Naive B cell (primary cell): ENCODE data around the gene SEC14L2. TPM values are rescaled to one million over a fixed set of nuclear protein-coding genes. Genes with fewer than 3 reads are reported as not detected.
A peak's percentile ranks its signal among the peaks of the same experiment; 100 is the strongest.

Experiments used
- ATAC-seq, 2 donors: fragments of 150-1000 bp; cut with Tn5 transposase; 2 replicates each; pipeline ENCODE4 v1.10.0; 2021; ENCODE audit warnings: low read depth in 2 of 2, mild to moderate bottlenecking in 2 of 2, moderate library complexity in 2 of 2
- DNase-seq: peaks from one replicate; pipeline ENCODE4 v3.0.0; 2022
- H3K27ac Mint-ChIP-seq, 6 donors: one replicate each; pipeline ENCODE4 v1.8.0; 2020 to 2022; ENCODE audit warnings: mild to moderate bottlenecking in 6 of 6, mixed read lengths in 6 of 6, moderate library complexity in 5 of 6, inconsistent platforms in 2 of 6
- H3K27me3 Mint-ChIP-seq, 3 donors: one replicate each; pipeline ENCODE4 v1.8.0; 2021 to 2022; ENCODE audit warnings: mixed read lengths in 3 of 3, mild to moderate bottlenecking in 1 of 3
- H3K36me3 Mint-ChIP-seq, 2 donors: one replicate each; pipeline ENCODE4 v1.8.0; 2020 to 2022; ENCODE audit warnings: mixed read lengths in 2 of 2, inconsistent platforms in 1 of 2, mild to moderate bottlenecking in 1 of 2
- H3K4me1 Mint-ChIP-seq, 3 donors: one replicate each; pipeline ENCODE4 v1.8.0; 2020 to 2022; ENCODE audit warnings: mixed read lengths in 3 of 3, inconsistent platforms in 1 of 3, mild to moderate bottlenecking in 1 of 3, moderate library complexity in 1 of 3
- H3K4me3 Mint-ChIP-seq, 8 donors: one replicate each; pipeline ENCODE4 v1.8.0; 2020 to 2022; ENCODE audit warnings: mild to moderate bottlenecking in 8 of 8, mixed read lengths in 8 of 8, moderate library complexity in 8 of 8, inconsistent platforms in 2 of 8
- H3K9me3 Mint-ChIP-seq, 7 donors: one replicate each; pipeline ENCODE4 v1.8.0; 2020 to 2022; ENCODE audit warnings: mixed read lengths in 7 of 7, mild to moderate bottlenecking in 5 of 7, inconsistent platforms in 2 of 7, moderate library complexity in 1 of 7
- polyA plus RNA-seq, 6 donors: library from polyadenylated mRNA; unstranded; fragments of 300-500 nt; fragmentation: Illumina TruSeq; gene quantifications; one replicate each; pipeline ENCODE4 v1.2.3, GENCODE V29; 2021; ENCODE audit warnings: low read depth in 6 of 6

SEC14L2 gene
- polyA plus RNA-seq, 6 donors from 2014 or later, result 0.60 to 2.6 (median 1.0) TPM

DNA sequence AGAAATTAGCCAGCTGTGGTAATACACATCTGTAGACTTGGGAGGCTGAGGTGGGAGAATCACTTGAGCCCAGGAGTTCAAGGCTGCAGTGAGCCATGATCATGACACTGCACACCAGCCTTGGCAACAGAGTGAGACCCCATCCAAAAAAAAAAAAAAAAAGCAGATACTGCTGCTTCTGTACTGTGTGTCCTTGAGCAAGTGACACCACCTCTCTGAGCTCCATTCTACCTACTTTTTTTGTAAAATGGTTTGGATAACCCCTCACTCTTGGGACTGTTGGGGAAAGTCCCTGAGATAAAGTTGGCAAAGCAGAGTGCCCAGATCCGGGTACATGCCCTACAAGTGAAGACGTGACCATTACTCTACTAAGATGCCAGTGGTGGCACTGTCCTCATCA lies 72.3 kb downstream of the SEC14L2 start:
- Mint-ChIP-seq H3K27ac (no peak overlapping the region), H3K27me3 (peaks cover 29 to 72% (median 60%) of the 10 kb centered on the region in 3 donors)

DNA sequence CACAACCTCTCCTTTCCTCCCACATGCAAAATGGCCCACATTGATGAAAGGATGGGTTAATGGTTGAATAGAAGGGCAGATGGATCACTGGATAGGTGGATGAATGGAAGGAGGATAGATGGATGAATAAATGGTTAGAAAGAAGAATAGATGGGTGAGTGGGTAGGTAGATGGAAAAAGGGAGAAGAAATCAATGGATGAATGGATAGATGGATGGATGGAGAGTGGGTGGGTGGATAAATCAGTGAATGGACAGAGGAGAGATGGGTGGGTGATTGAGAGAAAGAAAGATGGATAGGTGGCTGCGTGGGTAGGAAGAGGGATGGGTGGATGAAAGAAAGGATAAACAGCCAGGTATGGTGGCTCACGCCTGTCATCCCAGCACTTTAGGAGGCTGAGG lies 73.8 kb downstream of the SEC14L2 start:
- Mint-ChIP-seq H3K4me3 (no peak overlapping the region), H3K36me3 (peaks cover 0 to 2% of the 10 kb centered on the region in 2 donors), H3K4me1 (no peaks in the 10 kb centered on the region), H3K9me3 (peaks cover 0 to 3% (median 0%) of the 10 kb centered on the region in 7 donors), H3K27ac (no peak overlapping the region), H3K27me3 (peaks cover 20 to 63% (median 57%) of the 10 kb centered on the region in 3 donors)
- DNase-seq (no peak), ATAC-seq (no peak)

More for the DNA sequence above, 72.3 kb downstream of the SEC14L2 start:
- H3K36me3 Mint-ChIP-seq, result peaks cover 0 to 14% of the 10 kb centered on the region in 2 donors
- DNase-seq, result no peak
- H3K4me3 Mint-ChIP-seq, result no peak overlapping the region
- no peak for ATAC-seq
- H3K9me3 Mint-ChIP-seq, result peaks cover 0 to 12% (median 0%) of the 10 kb centered on the region in 7 donors
- no peaks in the 10 kb centered on the region for H3K4me1 Mint-ChIP-seq

DNA sequence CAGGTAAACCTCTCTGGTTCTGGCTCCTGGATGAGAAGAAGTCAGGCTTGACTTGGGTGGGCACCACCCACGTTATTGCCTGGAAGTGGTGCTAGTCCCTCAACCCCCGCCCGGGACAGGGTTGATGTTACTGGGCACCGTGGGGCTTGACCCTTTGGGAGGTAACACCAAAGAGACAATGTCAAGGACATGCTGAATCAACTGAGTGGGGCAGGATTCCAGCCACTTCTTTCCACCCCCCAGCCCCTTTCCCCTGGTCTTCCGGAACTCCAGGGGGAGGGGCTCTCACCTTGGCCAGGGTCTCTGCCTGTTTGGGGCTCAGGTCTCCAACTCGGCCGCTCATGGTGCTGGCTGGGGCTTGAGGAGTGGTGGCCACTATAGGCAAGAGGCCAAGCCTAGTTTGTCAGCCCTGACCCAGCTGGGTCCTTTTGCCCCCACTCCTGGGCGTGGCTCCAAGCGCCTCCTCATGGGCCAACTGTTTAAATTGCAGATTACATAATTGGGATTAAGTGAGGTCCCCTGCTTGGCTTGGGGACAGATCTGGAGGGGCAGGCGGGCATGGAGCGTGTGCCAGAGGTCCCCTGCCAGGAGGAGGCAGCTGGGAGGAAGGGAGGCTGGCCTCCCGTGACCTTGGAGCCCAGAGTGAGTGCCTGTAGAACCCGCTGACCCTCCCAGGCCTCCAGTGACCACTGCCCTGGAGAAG lies 74.9 kb downstream of the SEC14L2 start, which contains the start of gene SEC14L3:
Gene SEC14L3 (minus strand): TSS at position 402 of the 703 bp plus-strand sequence. CDS start 59 bp downstream, at position 343.
- DNase-seq (no peak), ATAC-seq (no peak)
- Mint-ChIP-seq H3K4me3 (no peak within 1 kb of the TSS), H3K27ac (peak within 1 kb of the TSS in 1 of 6 donors; percentile 49), H3K4me1 (no peaks in the 10 kb centered on the region), H3K36me3 (no peaks in the 10 kb centered on the region), H3K9me3 (no peaks in the 10 kb centered on the region), H3K27me3 (peaks cover 16 to 59% (median 53%) of the 10 kb centered on the region in 3 donors)

DNA sequence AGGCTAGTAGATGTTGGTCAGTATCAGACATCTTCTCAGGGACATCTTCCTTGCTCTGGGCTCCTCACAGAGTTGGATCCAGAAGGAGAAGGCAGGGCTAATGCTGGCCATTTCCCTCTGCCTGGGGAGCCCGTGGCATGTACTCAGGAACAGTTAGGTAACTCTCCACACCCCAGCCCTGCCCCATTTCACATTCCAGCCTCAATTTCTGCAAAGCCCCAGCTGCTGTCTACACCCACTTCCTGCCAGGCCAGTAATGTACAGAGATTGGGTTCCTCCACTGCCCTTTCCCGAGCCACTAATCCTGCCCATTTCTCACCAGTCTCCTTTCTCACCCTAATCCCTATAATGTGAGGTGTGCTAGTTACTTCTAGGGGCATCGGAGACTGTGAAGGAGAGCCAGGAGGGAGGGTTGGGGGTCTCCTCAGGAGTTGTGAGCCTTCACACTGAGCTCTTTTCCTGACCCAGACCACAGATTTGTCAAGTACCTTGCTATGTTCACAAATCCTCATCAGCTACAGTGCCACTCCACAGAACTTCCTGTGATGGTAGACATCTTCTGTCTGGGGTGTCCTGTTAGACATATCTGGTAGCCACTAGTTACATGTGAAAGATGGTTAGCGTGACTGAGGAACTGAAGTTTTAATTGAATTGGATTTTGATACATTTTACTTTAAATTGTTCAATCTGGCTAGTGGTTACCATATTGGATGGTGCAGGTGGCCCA lies 76.3 kb downstream of the SEC14L2 start:
- no peak overlapping the region for H3K27ac Mint-ChIP-seq
- ATAC-seq, result no peak
- no peak overlapping the region for H3K4me3 Mint-ChIP-seq
- no peak for DNase-seq
- no peaks in the 10 kb centered on the region for H3K36me3 Mint-ChIP-seq
- no peaks in the 10 kb centered on the region for H3K4me1 Mint-ChIP-seq
- H3K27me3 Mint-ChIP-seq, result peaks cover 21 to 63% (median 52%) of the 10 kb centered on the region in 3 donors
- H3K9me3 Mint-ChIP-seq, result no peaks in the 10 kb centered on the region

DNA sequence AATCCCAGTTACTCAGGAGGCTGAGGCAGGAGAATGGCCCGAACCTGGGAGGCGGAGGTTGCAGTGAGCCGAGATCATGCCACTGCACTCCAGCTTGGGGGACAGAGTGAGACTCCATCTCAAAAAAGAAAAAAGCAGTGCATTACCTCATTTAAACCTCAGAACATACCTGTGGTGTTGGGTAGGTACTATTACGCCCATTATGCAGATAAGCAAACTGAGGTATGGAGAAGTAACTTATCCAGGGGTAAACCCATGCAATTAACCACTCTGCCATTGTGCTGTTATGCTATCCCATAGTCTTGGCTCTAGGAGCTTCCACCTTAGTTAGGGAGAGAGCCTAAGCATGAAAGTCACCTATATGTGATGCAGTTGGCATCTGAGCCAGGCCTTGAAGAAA lies 77.3 kb downstream of the SEC14L2 start:
- H3K27me3 Mint-ChIP-seq, result peaks cover 21 to 53% (median 43%) of the 10 kb centered on the region in 3 donors
- ATAC-seq (no peak), DNase-seq (no peak)
- H3K4me1 Mint-ChIP-seq, result no peaks in the 10 kb centered on the region
- no peak overlapping the region for H3K4me3 Mint-ChIP-seq
- H3K36me3 Mint-ChIP-seq, result no peaks in the 10 kb centered on the region
- H3K9me3 Mint-ChIP-seq, result no peaks in the 10 kb centered on the region
- H3K27ac Mint-ChIP-seq, result peak overlapping the region in 1 of 6 donors; percentile 3

Other genes with a start within 250 kb of the SEC14L2 start
- not detected for gene LIF, start 150.3 kb upstream of the SEC14L2 start, polyA plus RNA-seq
- 1 to 10 TPM in 5 of 6 donors, under 1 TPM in 1; 0.66 to 4.7 (median 1.3) TPM for gene OSM, start 130.2 kb upstream of the SEC14L2 start, polyA plus RNA-seq
- 10 to 100 TPM in 5 of 6 donors, not detected in 1; 11.0 to 18.5 (median 14.7) TPM for gene CASTOR1, start 107.5 kb upstream of the SEC14L2 start, polyA plus RNA-seq
- gene TBC1D10A, start 70.1 kb upstream of the SEC14L2 start, polyA plus RNA-seq, result 10 to 100 TPM; 39.9 to 54.0 (median 40.7) TPM
- gene SF3A1, start 40.1 kb upstream of the SEC14L2 start, polyA plus RNA-seq, result 100 to 1,000 TPM in 1 of 6 donors, 10 to 100 TPM in 5; 34.1 to 110 (median 80.3) TPM
- gene CCDC157, start 40.0 kb upstream of the SEC14L2 start, polyA plus RNA-seq, result 1 to 10 TPM in 3 of 6 donors, under 1 TPM in 2, not detected in 1; 0.47 to 2.6 (median 1.6) TPM
- gene RNF215, start 9.6 kb upstream of the SEC14L2 start, polyA plus RNA-seq, result 1 to 10 TPM in 1 of 6 donors, under 1 TPM in 4, not detected in 1; 0.30 to 1.0 (median 0.95) TPM
- gene MTFP1, start 28.8 kb downstream of the SEC14L2 start, polyA plus RNA-seq, result 10 to 100 TPM in 4 of 6 donors, 1 to 10 TPM in 2; 2.6 to 18.0 (median 13.2) TPM
- gene SEC14L3, start 75.0 kb downstream of the SEC14L2 start, polyA plus RNA-seq, result not detected
- gene SEC14L4, start 108.7 kb downstream of the SEC14L2 start, polyA plus RNA-seq, result not detected
- not detected for gene SEC14L6, start 149.7 kb downstream of the SEC14L2 start, polyA plus RNA-seq
- gene GAL3ST1, start 177.6 kb downstream of the SEC14L2 start, polyA plus RNA-seq, result under 1 TPM in 4 of 6 donors, not detected in 2; 0.24 to 0.65 (median 0.49) TPM
- 10 to 100 TPM; 25.9 to 49.9 (median 36.9) TPM for gene PES1, start 194.9 kb downstream of the SEC14L2 start, polyA plus RNA-seq
- gene TCN2, start 210.2 kb downstream of the SEC14L2 start, polyA plus RNA-seq, result under 1 TPM in 1 of 6 donors, not detected in 5; 0.80 TPM
- under 1 TPM in 5 of 6 donors, not detected in 1; 0.09 to 0.45 (median 0.33) TPM for gene SLC35E4, start 238.8 kb downstream of the SEC14L2 start, polyA plus RNA-seq